AG10803 (cell line): Measurements from ENCODE around the gene BOLA2B.
A peak's percentile ranks its signal among the peaks of the same experiment; 100 is the strongest.
"Not testable (repeated sequence)": the region's sequence is repeated elsewhere in the genome, so short reads cannot be mapped to it uniquely, and the experiment has no call there.

Source experiments
- DNase-seq: peaks from one replicate; pipeline ENCODE4 v3.0.0; 2010; ENCODE audit warnings: low read depth
- H3K4me3 ChIP-seq: 2 replicates; pipeline ENCODE4 v1.5.1; 2011; ENCODE audit warnings: mild to moderate bottlenecking, low read length, control low read depth
- TF ChIP-seq, protein P1 (sequence below): conservative IDR thresholded peaks from 2 replicates; pipeline ENCODE4 v1.5.1; 2011; ENCODE audit warnings: mild to moderate bottlenecking, low read length, control low read depth, inconsistent platforms

Gene BOLA2B

DNA sequence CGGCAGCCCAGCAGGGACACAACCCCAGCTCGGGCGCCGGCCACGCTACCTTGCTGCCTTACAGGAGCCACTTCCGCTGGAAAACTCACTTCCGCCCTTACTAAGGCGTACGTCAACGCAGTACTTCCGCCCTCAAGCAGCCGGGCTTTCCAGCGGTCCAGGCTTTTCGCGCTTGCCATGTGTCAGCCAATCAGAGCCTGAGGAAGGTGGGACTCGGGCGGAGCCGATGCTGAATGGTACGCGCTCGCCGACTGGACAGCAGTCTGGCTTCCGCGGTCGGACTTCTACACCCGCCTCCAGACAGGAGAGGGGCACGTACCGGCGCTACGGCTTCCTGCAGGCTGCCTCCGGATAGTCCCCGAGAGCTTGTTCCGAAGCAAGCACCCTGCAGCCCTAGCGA is at the start of gene BOLA2B, which contains the start of gene SLX1A:
Gene BOLA2B (minus strand): TSS at position 52 of the 400 bp plus-strand sequence. CDS start 71 bp downstream, outside the sequence.
Gene SLX1A (plus strand): TSS at position 261 of the 400 bp plus-strand sequence. CDS start 210 bp downstream, outside the sequence.
- H3K4me3 ChIP-seq = peak within 1 kb of the TSS; percentile 54

GRCh38 chr16:30217082-30217481 is 23.6 kb upstream of the BOLA2B start:
- DNase-seq, H3K4me3 ChIP-seq: not testable (repeated sequence)

More for the DNA sequence above, at the start of gene BOLA2B, which contains the start of gene SLX1A:
- not testable (repeated sequence) for DNase-seq

GRCh38 chr16:30211414-30211813 is 17.9 kb upstream of the BOLA2B start:
- DNase-seq, H3K4me3 ChIP-seq: not testable (repeated sequence)

- H3K4me3 ChIP-seq, DNase-seq: not testable (repeated sequence)
Observed at GRCh38 chr16:30209032-30209431, 15.6 kb upstream of the BOLA2B start.

- not testable (repeated sequence) for H3K4me3 ChIP-seq, DNase-seq
Observed at GRCh38 chr16:30207063-30207704, 13.7 kb upstream of the BOLA2B start.

- H3K4me3 ChIP-seq = not testable (repeated sequence)
Observed at GRCh38 chr16:30206252-30206651, 12.8 kb upstream of the BOLA2B start.

GRCh38 chr16:30205541-30206236 is 12.2 kb upstream of the BOLA2B start:
- not testable (repeated sequence) for DNase-seq
- H3K4me3 ChIP-seq = peak overlapping the region; percentile 46

More at GRCh38 chr16:30206252-30206651, 12.8 kb upstream of the BOLA2B start:
- not testable (repeated sequence) for DNase-seq

GRCh38 chr16:30199608-30200343 is 6.3 kb upstream of the BOLA2B start:
- DNase-seq, H3K4me3 ChIP-seq: not testable (repeated sequence)

GRCh38 chr16:30199049-30199448 is 5.6 kb upstream of the BOLA2B start, which contains the start of gene SULT1A3:
TSS of gene SULT1A3 (plus strand) at chr16:30199255. CDS start at chr16:30200729, 1,474 bp downstream.
- not testable (repeated sequence) for H3K4me3 ChIP-seq, DNase-seq

GRCh38 chr16:30197001-30197400 is 3.5 kb upstream of the BOLA2B start:
- not testable (repeated sequence) for DNase-seq, H3K4me3 ChIP-seq

DNA sequence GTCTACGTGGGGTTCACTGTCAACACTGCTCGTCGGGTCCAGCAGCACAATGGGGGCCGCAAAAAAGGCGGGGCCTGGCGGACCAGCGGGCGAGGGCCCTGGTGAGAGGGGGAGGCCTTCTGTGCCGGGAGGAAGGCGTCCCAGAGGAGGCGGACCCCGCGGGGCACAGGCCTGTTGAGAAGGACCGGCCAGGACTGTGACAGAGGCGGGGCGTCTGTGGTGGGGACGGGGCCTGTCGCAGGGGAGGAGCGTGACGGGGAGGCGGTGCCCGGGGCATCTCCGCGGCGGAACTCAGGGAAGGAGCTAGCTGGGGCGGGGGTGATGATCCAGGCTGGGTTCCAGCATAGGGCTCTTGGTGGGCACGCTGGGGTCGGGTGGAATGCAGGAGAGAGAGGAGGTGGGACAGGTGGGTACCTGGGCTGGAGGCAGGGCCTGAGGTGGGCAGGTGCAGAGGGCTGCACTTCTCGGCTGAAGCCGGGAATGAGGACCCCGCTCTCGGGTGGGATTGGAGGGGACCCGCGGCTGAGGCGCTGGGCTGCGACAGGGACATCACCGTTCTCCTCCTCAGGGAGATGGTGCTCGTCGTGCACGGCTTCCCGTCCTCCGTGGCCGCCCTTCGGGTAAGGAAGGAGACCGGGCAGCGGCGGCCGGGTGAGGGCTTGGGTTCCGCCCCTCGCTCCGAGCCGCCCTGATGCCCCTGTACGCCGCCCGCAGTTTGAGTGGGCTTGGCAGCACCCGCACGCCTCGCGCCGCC is 883 bp upstream of the BOLA2B start:
- peak overlapping the region; percentile 54 for H3K4me3 ChIP-seq
- not testable (repeated sequence) for DNase-seq

GRCh38 chr16:30193098-30193497 is 368 bp downstream of the BOLA2B start:
- not testable (repeated sequence) for DNase-seq, H3K4me3 ChIP-seq

DNA sequence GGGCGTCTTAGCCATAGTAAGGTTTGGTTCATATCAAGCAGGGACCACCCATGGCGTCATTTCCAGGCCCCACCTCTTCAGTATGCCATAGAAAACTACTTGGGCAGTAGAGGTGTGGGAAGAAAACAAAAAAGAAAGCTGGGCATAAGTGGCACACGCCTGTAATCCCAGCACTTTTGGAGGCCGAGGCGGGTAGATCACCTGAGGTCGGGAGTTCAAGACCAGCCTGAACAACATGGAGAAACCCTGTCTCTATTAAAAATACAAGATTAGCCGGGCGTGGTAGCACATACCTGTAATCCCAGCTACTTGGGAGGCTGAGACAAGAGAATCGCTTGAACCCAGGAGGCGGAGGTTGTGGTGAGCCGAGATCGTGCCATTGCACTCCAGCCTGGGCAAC is 2.3 kb downstream of the BOLA2B start:
- not testable (repeated sequence) for DNase-seq, H3K4me3 ChIP-seq

- no peak overlapping the region for H3K4me3 ChIP-seq
- no peak for DNase-seq
- TF ChIP-seq, protein P1, sequence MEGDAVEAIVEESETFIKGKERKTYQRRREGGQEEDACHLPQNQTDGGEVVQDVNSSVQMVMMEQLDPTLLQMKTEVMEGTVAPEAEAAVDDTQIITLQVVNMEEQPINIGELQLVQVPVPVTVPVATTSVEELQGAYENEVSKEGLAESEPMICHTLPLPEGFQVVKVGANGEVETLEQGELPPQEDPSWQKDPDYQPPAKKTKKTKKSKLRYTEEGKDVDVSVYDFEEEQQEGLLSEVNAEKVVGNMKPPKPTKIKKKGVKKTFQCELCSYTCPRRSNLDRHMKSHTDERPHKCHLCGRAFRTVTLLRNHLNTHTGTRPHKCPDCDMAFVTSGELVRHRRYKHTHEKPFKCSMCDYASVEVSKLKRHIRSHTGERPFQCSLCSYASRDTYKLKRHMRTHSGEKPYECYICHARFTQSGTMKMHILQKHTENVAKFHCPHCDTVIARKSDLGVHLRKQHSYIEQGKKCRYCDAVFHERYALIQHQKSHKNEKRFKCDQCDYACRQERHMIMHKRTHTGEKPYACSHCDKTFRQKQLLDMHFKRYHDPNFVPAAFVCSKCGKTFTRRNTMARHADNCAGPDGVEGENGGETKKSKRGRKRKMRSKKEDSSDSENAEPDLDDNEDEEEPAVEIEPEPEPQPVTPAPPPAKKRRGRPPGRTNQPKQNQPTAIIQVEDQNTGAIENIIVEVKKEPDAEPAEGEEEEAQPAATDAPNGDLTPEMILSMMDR = no peak
Observed at GRCh38 chr16:30187971-30188561, 5.4 kb downstream of the BOLA2B start.
